Endothelial cell of umbilical vein (primary cell): Measurements from ENCODE around the gene MAST4. TPM values are rescaled to one million over a fixed set of nuclear protein-coding genes. Genes with fewer than 3 reads are reported as not detected.

ENCODE experiments used
- BruUV-seq: library from RNA; stranded (reverse); fragments of 400-500 nt; replicated peaks from 2 replicates; lab custom pipeline; 2021; lab: Mats Ljungman, UMichigan
- CTCF ChIA-PET: fragments of 300-600, 350-600 bp; sonication (Branson Sonifier 250); formaldehyde crosslinking; loops from one replicate; lab custom pipeline; 2021; ENCODE audit warnings: antibody characterized with exemption, inconsistent platforms; lab: Charles Lee
- POLR2A ChIA-PET: fragments of 300-600, 350-600 bp; sonication (Branson Sonifier 250); formaldehyde crosslinking; loops from one replicate; lab custom pipeline; 2021; ENCODE audit warnings: antibody characterized with exemption, inconsistent platforms; lab: Charles Lee
- DNase-seq: peaks from one replicate; pipeline ENCODE4 v3.0.0-alpha.2; 2011; ENCODE audit warnings: low read depth, low spot score
- FAIRE-seq: peaks from 2 replicates; lab custom pipeline; 2011; peaks lifted over from hg19 to GRCh38; lab: Jason Lieb, UNC
- H2AFZ ChIP-seq: 2 replicates; pipeline ENCODE4 v1.6.0; 2012; ENCODE audit warnings: low read depth, low read length, control low read depth, inconsistent platforms
- H3K27ac ChIP-seq: 2 replicates; pipeline ENCODE4 v1.5.1; 2011; ENCODE audit warnings: low read depth, mild to moderate bottlenecking, control low read depth, low read length, moderate library complexity; ENCODE audit not compliant: insufficient read depth
- H3K27me3 ChIP-seq, 2 experiments: 2 replicates each; pipeline versions ENCODE4 v1.6.0 to v1.6.1; 2011; ENCODE audit warnings: low read length in 2 of 2, mixed read lengths in 1 of 2; ENCODE audit not compliant: control insufficient read depth in 2 of 2, insufficient read depth in 2 of 2
- H3K36me3 ChIP-seq, 2 experiments: 2 replicates in 1 of 2; 3 replicates in 1 of 2; pipeline ENCODE4 v1.5.1; 2011; ENCODE audit warnings: low read length in 2 of 2, mild to moderate bottlenecking in 1 of 2, moderate library complexity in 1 of 2; ENCODE audit not compliant: control insufficient read depth in 2 of 2, insufficient read depth in 2 of 2; ENCODE audit errors: extremely low read depth in 1 of 2
- H3K4me1 ChIP-seq: 3 replicates; pipeline ENCODE4 v1.5.1; 2011; ENCODE audit warnings: mild to moderate bottlenecking, low read length; ENCODE audit not compliant: control insufficient read depth, insufficient read depth; ENCODE audit errors: extremely low read depth
- H3K4me2 ChIP-seq: 2 replicates; pipeline ENCODE4 v1.6.1; 2011; ENCODE audit warnings: low read length, control low read depth, mixed read lengths; ENCODE audit not compliant: insufficient read depth
- H3K4me3 ChIP-seq, 3 experiments: fragments of 200-600 bp in 1 of 3; sonication (generic), shearing (Covaris generic) in 1 of 3; replicated peaks in 1 of 3; 2 replicates each; pipeline ENCODE4 v1.5.1; 2011 to 2016; ENCODE audit warnings: control low read depth in 3 of 3, low read length in 3 of 3, mild to moderate bottlenecking in 2 of 3, inconsistent platforms in 1 of 3, low read depth in 1 of 3, moderate library complexity in 1 of 3; ENCODE audit not compliant: insufficient read depth in 1 of 3
- H3K79me2 ChIP-seq: 2 replicates; pipeline ENCODE4 v1.6.0; 2012; ENCODE audit warnings: low read length, inconsistent platforms; ENCODE audit not compliant: control insufficient read depth, insufficient read depth
- H3K9ac ChIP-seq: replicated peaks from 2 replicates; pipeline ENCODE3; 2011; ENCODE audit warnings: low read length, control low read depth; ENCODE audit not compliant: insufficient read depth; ENCODE audit errors: extremely low read depth
- H3K9me1 ChIP-seq: replicated peaks from 3 replicates; pipeline ENCODE4 v1.6.0; 2011; ENCODE audit warnings: mild to moderate bottlenecking, low read length; ENCODE audit not compliant: control insufficient read depth, insufficient read depth; ENCODE audit errors: extremely low read depth
- H3K9me3 ChIP-seq: replicated peaks from 2 replicates; pipeline ENCODE4 v1.5.1; 2012; ENCODE audit warnings: low read length, inconsistent platforms; ENCODE audit not compliant: control insufficient read depth, insufficient read depth
- H4K20me1 ChIP-seq: replicated peaks from 2 replicates; pipeline ENCODE3; 2011; ENCODE audit warnings: mild to moderate bottlenecking, low read length; ENCODE audit not compliant: control insufficient read depth, insufficient read depth; ENCODE audit errors: extremely low read depth
- CTCF ChIP-seq, 2 donors: IDR thresholded peaks; 1 replicate in 1 of 2; 2 replicates in 1 of 2; pipeline ENCODE4 v1.5.1; 2011; ENCODE audit warnings: low read length in 2 of 2, mild to moderate bottlenecking in 2 of 2, moderate library complexity in 2 of 2, control low read depth in 1 of 2, inconsistent platforms in 1 of 2, low read depth in 1 of 2; ENCODE audit not compliant: insufficient read depth in 1 of 2; ENCODE audit errors: extremely low read depth in 1 of 2
- EZH2 ChIP-seq: IDR thresholded peaks from 2 replicates; pipeline ENCODE4 v1.6.1; 2012; ENCODE audit warnings: borderline replicate concordance, low read depth, mild to moderate bottlenecking, moderate library complexity, low read length, inconsistent platforms; ENCODE audit not compliant: severe bottlenecking
- FOS ChIP-seq: IDR thresholded peaks from 2 replicates; pipeline ENCODE4 v1.6.1; 2011; ENCODE audit warnings: mild to moderate bottlenecking, low read length, moderate library complexity, borderline replicate concordance; ENCODE audit not compliant: insufficient read depth
- GATA2 ChIP-seq: IDR thresholded peaks from 2 replicates; pipeline ENCODE4 v1.7.0; 2011; ENCODE audit warnings: low read depth, mild to moderate bottlenecking, moderate library complexity, mixed read lengths, low read length; ENCODE audit not compliant: insufficient read length, insufficient read depth
- JUN ChIP-seq: IDR thresholded peaks from 2 replicates; pipeline ENCODE4 v1.6.1; 2011; ENCODE audit warnings: borderline replicate concordance, low read depth; ENCODE audit not compliant: insufficient read length, insufficient read depth
- MAX ChIP-seq: IDR thresholded peaks from 2 replicates; pipeline ENCODE4 v1.6.1; 2011; ENCODE audit not compliant: insufficient read depth, insufficient read length
- MYC ChIP-seq: IDR thresholded peaks from one replicate; pipeline ENCODE4 v1.6.1; 2011; ENCODE audit warnings: mild to moderate bottlenecking, low read depth, low read length
- POLR2A ChIP-seq: IDR thresholded peaks from 2 replicates; pipeline ENCODE4 v1.6.1; 2012; ENCODE audit warnings: low read depth, mild to moderate bottlenecking, control low read depth, low read length
- POLR2AphosphoS5 ChIP-seq: IDR thresholded peaks from 2 replicates; pipeline ENCODE4 v1.6.1; 2012; ENCODE audit warnings: low read depth, mild to moderate bottlenecking, control low read depth, low read length, moderate library complexity; ENCODE audit not compliant: insufficient read depth
- dilution Hi-C: fragments of 300-500 bp; cut with MboI; formaldehyde crosslinking; loops from one replicate; pipeline ENCODE4 v1.15.0; 2019; ENCODE audit warnings: low sequenced_read_pairs; ENCODE audit not compliant: extremely low pct_ligation_motif_present
- intact Hi-C: fragments of 100-400 bp; cut with micrococcal nuclease; formaldehyde crosslinking; loops from one replicate; pipeline ENCODE4 v1.10.0; 2022
- polyA plus RNA-seq, 4 experiments: library from polyadenylated mRNA; depleted of rRNA in 3 of 4; stranded (reverse) in 3 of 4; unstranded in 1 of 4; fragments of >200 nt; gene quantifications; 2 replicates each; pipeline versions ENCODE4 v1.2.1 to v1.2.3, GENCODE V29; 2011 to 2012; ENCODE audit warnings: missing spikeins in 1 of 4
- total RNA-seq: library from RNA; stranded (reverse); gene quantifications from 2 replicates; pipeline ENCODE4 v1.2.3, GENCODE V29; 2021

Gene MAST4
- total and polyA plus RNA-seq, 2 donors (not counting 3 experiments of a cell fraction or from before 2014, with no cell fraction given): 40.2 to 116 TPM

GRCh38 chr5:67195406-67196275 is 599.4 kb downstream of the MAST4 start:
- intact Hi-C loops (no loop called here), dilution Hi-C loops (no loop called here)
- H3K4me3 ChIP-seq: no peak overlapping the region
- no peak overlapping the region for H3K9ac ChIP-seq
- no peaks in the 10 kb centered on the region for H4K20me1 ChIP-seq
- no peaks in the 10 kb centered on the region for H3K36me3 ChIP-seq
- H3K27me3 ChIP-seq: no peaks in the 10 kb centered on the region
- FAIRE-seq: no peak
- no TSS peak for BruUV-seq
- ChIA-PET CTCF (no interaction called here), POLR2A (no interaction called here)
- H2AFZ ChIP-seq: no peak overlapping the region
- peaks cover 3% of the 10 kb centered on the region for H3K4me1 ChIP-seq
- no peaks in the 10 kb centered on the region for H3K9me1 ChIP-seq
- H3K4me2 ChIP-seq: no peak overlapping the region
- no peak overlapping the region for H3K27ac ChIP-seq
- H3K79me2 ChIP-seq: no peaks in the 10 kb centered on the region
- no peak for TF ChIP-seq MAX
- TF ChIP-seq FOS: no peak
- no peak for TF ChIP-seq CTCF (IDR thresholded peaks at IDR 0.05; ENCODE audit: extremely low read depth in 1 of 2, insufficient read depth in 1 of 2, low read depth in 1 of 2, low read length in 2 of 2)
- TF ChIP-seq POLR2A: no peak
- TF ChIP-seq EZH2: no peak
- no peak for TF ChIP-seq MYC
- TF ChIP-seq GATA2: no peak
- no peak for TF ChIP-seq POLR2AphosphoS5
- TF ChIP-seq JUN: no peak
- DNase-seq: no peak
- no peaks in the 10 kb centered on the region for H3K9me3 ChIP-seq
